Left kidney (tissue), 8 donors: Measurements from ENCODE around the gene LYPD3. TPM values are rescaled to one million over a fixed set of nuclear protein-coding genes. Genes with fewer than 3 reads are reported as not detected.
A peak's percentile ranks its signal among the peaks of the same experiment; 100 is the strongest.
"Not testable (repeated sequence)": the region's sequence is repeated elsewhere in the genome, so short reads cannot be mapped to it uniquely, and the experiment has no call there.

Source experiments
- DNase-seq: peaks from one replicate; pipeline ENCODE4 v3.0.0-alpha.2; 2013
- long read RNA-seq, 8 donors: transcript quantifications; one replicate each; lab custom pipeline, GENCODE V29; 2026
- polyA plus RNA-seq: library from polyadenylated mRNA; unstranded; fragments of 120-200 nt; gene quantifications from one replicate; pipeline ENCODE4 v1.2.1, GENCODE V29; 2013; ENCODE audit not compliant: insufficient read length

LYPD3 gene
- 1.1 TPM for polyA plus RNA-seq
- long read RNA-seq, donor 1: 0 reads
- long read RNA-seq, donor 2, partial matches to known transcripts: 0 of 2 reads
- long read RNA-seq, donor 2, other reads (novel, unspliced or antisense): 0 of 2 reads
- long read RNA-seq, donor 3: 0 reads
- long read RNA-seq, donor 4: 0 reads
- long read RNA-seq, donor 5, partial matches to known transcripts: 0 of 1 reads
- long read RNA-seq, donor 5, other reads (novel, unspliced or antisense): 0 of 1 reads
- long read RNA-seq, donor 6: 0 reads
- long read RNA-seq, donor 7, partial matches to known transcripts: 0 of 1 reads
- long read RNA-seq, donor 7, other reads (novel, unspliced or antisense): 0 of 1 reads
- long read RNA-seq, donor 8: 0 reads

- no peak for DNase-seq
Observed at GRCh38 chr19:43465468-43466120, at the start of gene LYPD3. Gene LYPD3, minus strand, starts transcription at chr19:43465608. Its CDS starts 37 bp downstream, at chr19:43465571.

GRCh38 chr19:43512399-43512798, 47.0 kb upstream of the LYPD3 start:
- not testable (repeated sequence) for DNase-seq

GRCh38 chr19:43511324-43511723, 45.9 kb upstream of the LYPD3 start:
- no peak for DNase-seq

- DNase-seq: no peak
Observed at GRCh38 chr19:43510713-43511112, 45.3 kb upstream of the LYPD3 start.

- DNase-seq: no peak
Observed at GRCh38 chr19:43507880-43508279, 42.5 kb upstream of the LYPD3 start.

GRCh38 chr19:43506629-43507028, 41.2 kb upstream of the LYPD3 start:
- DNase-seq: no peak

GRCh38 chr19:43505941-43506340, 40.5 kb upstream of the LYPD3 start:
- DNase-seq: no peak

GRCh38 chr19:43505186-43505456, 39.7 kb upstream of the LYPD3 start:
- DNase-seq: no peak

GRCh38 chr19:43504426-43505185, 39.2 kb upstream of the LYPD3 start, which contains the start of gene PHLDB3:
Gene PHLDB3, minus strand, starts transcription at chr19:43504746. Its CDS starts 628 bp downstream, at chr19:43504118.
- no peak for DNase-seq

- DNase-seq: peak; percentile 95
Observed at GRCh38 chr19:43503501-43504425, 38.4 kb upstream of the LYPD3 start.

- no peak for DNase-seq
Observed at GRCh38 chr19:43502419-43502976, 37.1 kb upstream of the LYPD3 start.

GRCh38 chr19:43501661-43502418, 36.4 kb upstream of the LYPD3 start:
- no peak for DNase-seq

GRCh38 chr19:43499042-43499441, 33.6 kb upstream of the LYPD3 start:
- no peak for DNase-seq

GRCh38 chr19:43498233-43498842, 32.9 kb upstream of the LYPD3 start:
- no peak for DNase-seq

GRCh38 chr19:43496960-43497359, 31.6 kb upstream of the LYPD3 start:
- no peak for DNase-seq

- no peak for DNase-seq
Observed at GRCh38 chr19:43495082-43495481, 29.7 kb upstream of the LYPD3 start.

- no peak for DNase-seq
Observed at GRCh38 chr19:43490759-43491158, 25.4 kb upstream of the LYPD3 start.

- no peak for DNase-seq
Observed at GRCh38 chr19:43489979-43490599, 24.7 kb upstream of the LYPD3 start.

- no peak for DNase-seq
Observed at GRCh38 chr19:43489310-43489709, 23.9 kb upstream of the LYPD3 start.

GRCh38 chr19:43488179-43488578, 22.8 kb upstream of the LYPD3 start:
- no peak for DNase-seq
